BJ (cell line): ENCODE measurements around the gene NOPCHAP1. TPM values are rescaled to one million over a fixed set of nuclear protein-coding genes. Genes with fewer than 3 reads are reported as not detected.

Source experiments
- CTCF ChIA-PET: fragments of 350-600 bp; formaldehyde crosslinking; extraction: SDS; loops from one replicate; lab custom pipeline; 2021; ENCODE audit warnings: antibody characterized with exemption, inconsistent platforms; lab: Yijun Ruan, JAX
- POLR2A ChIA-PET: fragments of 300-600 bp; sonication (Branson Sonifier 250); formaldehyde crosslinking; extraction: SDS; loops from one replicate; lab custom pipeline; 2021; ENCODE audit warnings: antibody characterized with exemption; lab: Charles Lee
- DNase-seq: peaks from one replicate; pipeline ENCODE4 v3.0.0-alpha.2; 2011; ENCODE audit warnings: low read depth
- H3K27me3 ChIP-seq: 2 replicates; pipeline ENCODE4 v1.6.0; 2011; ENCODE audit warnings: low read length; ENCODE audit not compliant: control insufficient read depth, insufficient read depth
- H3K36me3 ChIP-seq: 2 replicates; pipeline ENCODE4 v1.5.1; 2011; ENCODE audit warnings: low read length; ENCODE audit not compliant: control insufficient read depth, insufficient read depth
- H3K4me3 ChIP-seq: 2 replicates; pipeline ENCODE4 v1.5.1; 2011; ENCODE audit warnings: low read depth, mild to moderate bottlenecking, control low read depth, low read length
- polyA plus RNA-seq: library from polyadenylated mRNA; depleted of rRNA; stranded (reverse); fragments of >200 nt; gene quantifications from 2 replicates; pipeline ENCODE4 v1.2.3, GENCODE V29; 2011
- TF ChIP-seq, protein P1 (sequence below): IDR thresholded peaks from 2 replicates; pipeline ENCODE4 v1.5.1; 2011; ENCODE audit warnings: low read depth, mild to moderate bottlenecking, control low read depth, inconsistent platforms, low read length, moderate library complexity; ENCODE audit not compliant: insufficient read depth

The NOPCHAP1 gene
- polyA plus RNA-seq, 1 experiment, result 3.8 TPM

DNA sequence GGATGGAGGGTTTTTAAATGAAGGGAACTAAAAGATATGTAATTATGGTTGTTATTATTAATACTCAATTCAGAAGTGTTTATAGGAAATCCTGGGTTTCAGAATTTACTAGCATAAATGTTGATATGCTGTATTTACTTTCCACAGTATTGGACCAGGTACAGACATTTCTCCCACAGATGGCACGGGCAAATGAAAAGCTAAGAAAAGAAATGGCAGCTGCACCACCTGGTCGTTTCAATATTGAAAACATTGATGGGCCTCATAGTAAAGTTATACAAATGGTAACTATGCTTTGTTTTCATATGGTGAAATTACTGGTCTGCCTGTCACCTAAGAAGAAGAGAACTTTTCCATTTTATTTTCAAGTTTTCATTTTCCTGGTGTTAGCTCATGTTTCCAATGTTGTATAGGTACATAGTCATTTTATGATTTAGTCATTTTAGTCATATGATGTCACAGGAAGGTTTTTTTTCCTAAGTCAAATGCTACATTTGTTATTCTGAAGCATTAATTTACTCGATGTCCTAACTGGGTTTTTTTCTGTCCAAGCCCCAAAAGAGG lies 5.5 kb downstream of the NOPCHAP1 start:
- TF ChIP-seq, protein P1, sequence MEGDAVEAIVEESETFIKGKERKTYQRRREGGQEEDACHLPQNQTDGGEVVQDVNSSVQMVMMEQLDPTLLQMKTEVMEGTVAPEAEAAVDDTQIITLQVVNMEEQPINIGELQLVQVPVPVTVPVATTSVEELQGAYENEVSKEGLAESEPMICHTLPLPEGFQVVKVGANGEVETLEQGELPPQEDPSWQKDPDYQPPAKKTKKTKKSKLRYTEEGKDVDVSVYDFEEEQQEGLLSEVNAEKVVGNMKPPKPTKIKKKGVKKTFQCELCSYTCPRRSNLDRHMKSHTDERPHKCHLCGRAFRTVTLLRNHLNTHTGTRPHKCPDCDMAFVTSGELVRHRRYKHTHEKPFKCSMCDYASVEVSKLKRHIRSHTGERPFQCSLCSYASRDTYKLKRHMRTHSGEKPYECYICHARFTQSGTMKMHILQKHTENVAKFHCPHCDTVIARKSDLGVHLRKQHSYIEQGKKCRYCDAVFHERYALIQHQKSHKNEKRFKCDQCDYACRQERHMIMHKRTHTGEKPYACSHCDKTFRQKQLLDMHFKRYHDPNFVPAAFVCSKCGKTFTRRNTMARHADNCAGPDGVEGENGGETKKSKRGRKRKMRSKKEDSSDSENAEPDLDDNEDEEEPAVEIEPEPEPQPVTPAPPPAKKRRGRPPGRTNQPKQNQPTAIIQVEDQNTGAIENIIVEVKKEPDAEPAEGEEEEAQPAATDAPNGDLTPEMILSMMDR, result no peak
- POLR2A ChIA-PET, result no interaction called here
- no peaks in the 10 kb centered on the region for H3K27me3 ChIP-seq
- H3K4me3 ChIP-seq, result no peak overlapping the region
- DNase-seq, result no peak
- CTCF ChIA-PET, result interaction anchor here (1.0 kb wide), 1 partner anchor 33 kb away, joined by 4 read pairs; no protein-coding TSS in a partner anchor
- H3K36me3 ChIP-seq, result peaks cover 6% of the 10 kb centered on the region

DNA sequence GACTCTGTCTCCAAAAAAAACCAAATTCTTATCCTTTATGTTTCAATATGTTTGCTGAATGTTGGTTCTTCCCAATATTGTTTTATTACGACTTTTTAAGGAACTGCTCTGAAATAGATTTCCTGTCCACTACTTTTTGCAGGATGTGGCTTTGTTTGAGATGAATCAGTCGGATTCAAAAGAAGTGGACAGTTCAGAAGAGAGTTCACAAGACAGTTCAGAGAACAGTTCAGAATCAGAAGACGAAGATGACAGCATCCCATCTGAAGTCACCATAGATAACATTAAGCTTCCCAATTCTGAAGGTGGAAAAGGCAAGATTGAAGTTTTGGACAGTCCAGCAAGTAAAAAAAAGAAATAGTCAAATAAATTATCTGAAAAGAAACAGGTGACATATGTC lies 8.2 kb downstream of the NOPCHAP1 start:
- no peak for DNase-seq
- ChIA-PET POLR2A (no interaction called here), CTCF (no interaction called here)
- H3K4me3 ChIP-seq, result no peak overlapping the region
- TF ChIP-seq, protein P1, result no peak
- H3K36me3 ChIP-seq, result peaks cover 6% of the 10 kb centered on the region
- no peaks in the 10 kb centered on the region for H3K27me3 ChIP-seq

DNA sequence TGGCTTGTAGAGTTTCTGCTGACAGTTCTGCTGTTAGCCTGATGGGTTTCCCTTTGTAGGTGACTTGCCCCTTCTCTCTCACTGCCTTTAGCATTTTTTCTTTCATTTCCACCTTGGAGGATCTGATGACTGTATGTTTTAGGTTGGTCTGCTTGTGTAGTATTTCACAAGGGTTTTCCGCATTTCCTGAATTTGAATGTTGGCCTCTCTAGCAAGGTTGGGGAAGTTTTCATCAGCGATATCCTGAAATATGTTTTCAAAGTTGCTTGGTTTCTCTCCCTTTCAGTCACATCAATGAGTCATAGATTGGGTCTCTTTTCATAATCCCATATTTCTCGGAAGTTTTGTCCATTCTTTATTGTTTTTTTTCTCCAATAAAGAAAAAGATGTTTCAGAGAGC lies 11.4 kb downstream of the NOPCHAP1 start:
- H3K27me3 ChIP-seq, result no peaks in the 10 kb centered on the region
- H3K4me3 ChIP-seq, result no peak overlapping the region
- CTCF ChIA-PET, result interaction anchor here (1.2 kb wide), 1 partner anchor 10 kb away, joined by 4 read pairs; no protein-coding TSS in a partner anchor
- DNase-seq, result no peak
- peaks cover 4% of the 10 kb centered on the region for H3K36me3 ChIP-seq
- TF ChIP-seq, protein P1, result no peak
- POLR2A ChIA-PET, result no interaction called here

DNA sequence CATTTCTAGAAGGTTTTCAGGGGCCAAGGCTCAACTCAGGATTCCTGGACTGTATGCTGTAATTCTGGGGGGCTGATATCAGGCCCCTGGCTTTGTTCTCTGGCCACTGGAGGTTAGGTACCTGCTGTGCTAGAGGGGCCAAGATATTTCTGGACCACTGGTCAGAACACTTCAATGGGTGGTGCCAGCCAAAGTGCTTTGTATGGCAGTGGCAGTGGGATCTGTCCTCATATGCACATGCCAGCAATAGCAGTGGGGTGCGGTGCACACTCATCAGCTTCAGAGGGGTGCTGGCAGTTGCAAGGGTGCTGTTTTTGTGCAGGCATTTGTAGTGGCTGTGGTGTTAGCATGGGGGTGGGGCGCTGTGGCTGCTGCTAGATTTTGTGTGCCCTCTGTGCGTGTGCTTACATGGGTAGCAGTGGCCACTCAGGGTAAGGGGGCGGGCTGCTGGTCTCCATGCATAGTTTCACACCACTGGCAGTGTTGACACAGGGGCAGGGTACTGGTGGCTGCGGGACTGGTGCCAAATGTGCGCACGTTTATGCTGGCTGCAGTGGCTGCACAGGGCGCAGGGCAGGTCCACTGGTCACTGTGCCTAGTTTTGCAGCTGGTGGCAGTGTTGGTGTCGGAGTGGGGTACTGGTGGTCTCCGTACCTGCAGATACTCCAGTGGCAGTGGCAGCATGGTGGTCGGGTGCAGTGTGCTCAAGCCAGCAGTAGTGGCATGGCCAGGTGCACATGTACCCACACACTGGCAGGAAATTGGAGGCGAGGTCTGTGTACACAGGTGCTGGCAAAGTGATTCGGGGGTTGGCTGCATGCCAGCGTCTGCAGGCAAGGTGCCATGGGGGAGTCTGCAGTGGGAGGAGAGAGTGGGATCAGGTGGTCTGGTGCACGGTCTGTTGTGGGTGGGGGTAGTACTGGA lies 12.6 kb downstream of the NOPCHAP1 start:
- CTCF ChIA-PET, result no interaction called here
- H3K36me3 ChIP-seq, result peaks cover 2% of the 10 kb centered on the region

DNA sequence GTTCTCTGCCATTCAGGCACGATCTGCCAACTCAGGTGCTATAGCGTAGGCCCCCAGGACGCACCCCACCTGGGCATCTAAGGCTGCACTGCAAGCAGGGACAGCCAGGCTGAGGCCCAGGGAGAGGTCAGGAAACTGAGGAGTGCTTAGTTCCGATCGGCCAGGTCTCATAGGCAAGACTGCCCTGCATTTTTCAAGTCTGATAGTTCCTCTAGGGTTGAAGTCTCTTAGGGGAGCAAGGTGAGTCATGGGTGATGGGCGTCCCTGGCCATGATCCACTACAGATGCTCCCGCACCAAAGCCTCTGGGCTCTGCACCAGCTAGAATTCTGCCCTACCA lies 13.2 kb downstream of the NOPCHAP1 start:
- Histone ChIP-seq H3K36me3 (peaks cover 2% of the 10 kb centered on the region; the same call in 1 of the 2 replicates), H3K4me3 (no peak overlapping the region), H3K27me3 (no peaks in the 10 kb centered on the region)
- TF ChIP-seq, protein P1, result no peak
- no peak for DNase-seq
- ChIA-PET CTCF (no interaction called here), POLR2A (no interaction called here)

More for the DNA sequence above, 12.6 kb downstream of the NOPCHAP1 start:
- no peak for DNase-seq
- Histone ChIP-seq H3K27me3 (no peaks in the 10 kb centered on the region), H3K4me3 (no peak overlapping the region)
- POLR2A ChIA-PET, result no interaction called here
- TF ChIP-seq, protein P1, result no peak
